Measurements from ENCODE around the gene PON2. TPM values are rescaled to one million over a fixed set of nuclear protein-coding genes. Genes with fewer than 3 reads are reported as not detected.
A peak's percentile ranks its signal among the peaks of the same experiment; 100 is the strongest.

PON2 gene
- total and polyA plus RNA-seq, 2 of the 8 experiments (the other 6 are each of a cell fraction or from before 2014, with no cell fraction given): 20.6 to 31.0 TPM

- TF ChIP-seq RBBP5 (IDR thresholded peaks at IDR 0.05; ENCODE audit: borderline replicate concordance, low read depth, low read length) (0 out of 2 replicates have a peak, but pooled peaks have one; percentile 67), JUND (IDR thresholded peaks at IDR 0.05; ENCODE audit: low read length) (no peak), SIX5 (IDR thresholded peaks at IDR 0.05; ENCODE audit: low read depth, low read length) (no peak), SRF (IDR thresholded peaks at IDR 0.05; ENCODE audit: low read depth, low read length) (no peak), KDM4A (IDR thresholded peaks at IDR 0.05; ENCODE audit: low read depth, low read length, severe bottlenecking) (peak; percentile 77), PHF8 (conservative IDR thresholded peaks at IDR 0.05; ENCODE audit: low read depth, low read length) (peak; percentile 96), RXRA (IDR thresholded peaks at IDR 0.05; ENCODE audit: insufficient read depth, low read depth, low read length) (no peak), CTBP2 (IDR thresholded peaks at IDR 0.05; ENCODE audit: borderline replicate concordance, insufficient read depth, insufficient read length, low read length) (no peak), TAF1 (IDR thresholded peaks at IDR 0.05; ENCODE audit: low read depth, low read length) (peak; percentile 87), SUZ12 (IDR thresholded peaks at IDR 0.05; ENCODE audit: low read length) (no peak), TCF12 (IDR thresholded peaks at IDR 0.05; ENCODE audit: low read depth, low read length) (no peak), BACH1 (IDR thresholded peaks at IDR 0.05; ENCODE audit: low read length) (no peak), BRCA1 (IDR thresholded peaks at IDR 0.05; ENCODE audit: low read depth, low read length) (no peak), GABPA (IDR thresholded peaks at IDR 0.05; ENCODE audit: borderline replicate concordance, insufficient read depth, low read length) (no peak), RFX5 (IDR thresholded peaks at IDR 0.05; ENCODE audit: borderline replicate concordance, low read depth, low read length) (no peak), EGR1 (IDR thresholded peaks at IDR 0.05; ENCODE audit: borderline replicate concordance, low read depth, low read length) (no peak), SP4 (IDR thresholded peaks at IDR 0.05; ENCODE audit: low read length) (no peak), CEBPB (IDR thresholded peaks at IDR 0.05; ENCODE audit: low read depth, low read length) (no peak), KDM5A (IDR thresholded peaks at IDR 0.05; ENCODE audit: low read length) (no peak), KDM1A (IDR thresholded peaks at IDR 0.05; ENCODE audit: borderline replicate concordance, low read length) (no peak)
- TF ChIP-seq, protein P1, sequence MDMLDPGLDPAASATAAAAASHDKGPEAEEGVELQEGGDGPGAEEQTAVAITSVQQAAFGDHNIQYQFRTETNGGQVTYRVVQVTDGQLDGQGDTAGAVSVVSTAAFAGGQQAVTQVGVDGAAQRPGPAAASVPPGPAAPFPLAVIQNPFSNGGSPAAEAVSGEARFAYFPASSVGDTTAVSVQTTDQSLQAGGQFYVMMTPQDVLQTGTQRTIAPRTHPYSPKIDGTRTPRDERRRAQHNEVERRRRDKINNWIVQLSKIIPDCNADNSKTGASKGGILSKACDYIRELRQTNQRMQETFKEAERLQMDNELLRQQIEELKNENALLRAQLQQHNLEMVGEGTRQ (IDR thresholded peaks at IDR 0.05; ENCODE audit: low read length): no peak
- TF ChIP-seq, protein P2, sequence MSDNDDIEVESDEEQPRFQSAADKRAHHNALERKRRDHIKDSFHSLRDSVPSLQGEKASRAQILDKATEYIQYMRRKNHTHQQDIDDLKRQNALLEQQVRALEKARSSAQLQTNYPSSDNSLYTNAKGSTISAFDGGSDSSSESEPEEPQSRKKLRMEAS (IDR thresholded peaks at IDR 0.05): peak; percentile 56; the same call in 1 of the 2 replicates
These were observed at the start of gene PON2 (continued) for GRCh38 chr7:95434557-95435421.
